ENCODE data around the gene BRPF3. TPM values are rescaled to one million over a fixed set of nuclear protein-coding genes. Genes with fewer than 3 reads are reported as not detected.

Gene BRPF3
- total and polyA plus RNA-seq, 10 of the 15 experiments (the other 5 are each of a cell fraction or from before 2014, with no cell fraction given): 2.3 to 16.1 (median 6.7) TPM

DNA sequence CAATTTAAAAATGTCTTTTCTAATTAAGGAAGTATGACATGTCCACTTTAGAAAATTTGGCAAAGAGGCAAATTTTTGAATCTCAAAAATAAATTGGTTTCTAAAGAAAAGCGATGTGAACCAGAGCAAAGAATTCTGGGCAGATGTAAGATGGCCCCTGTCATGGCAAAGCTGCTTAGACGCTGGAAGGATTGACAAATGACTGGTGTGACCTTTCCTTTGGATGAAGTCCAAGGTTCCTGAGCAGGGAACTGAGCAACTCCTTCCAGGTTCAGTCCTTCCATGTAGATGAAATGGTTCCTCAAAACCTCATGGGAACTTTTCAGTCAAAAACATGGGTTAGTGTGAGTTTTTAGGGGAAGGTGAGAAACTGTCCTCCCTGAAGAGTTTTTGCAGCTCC is 25.1 kb downstream of the BRPF3 start (continued):
- TF ChIP-seq CTCF (IDR thresholded peaks at IDR 0.05 in 2 of 3, conservative IDR thresholded peaks at IDR 0.05 in 1 of 3; ENCODE audit: control insufficient read depth in 2 of 3, extremely low read depth in 1 of 3, insufficient read depth in 1 of 3, low read depth in 3 of 3, low read length in 3 of 3) (no peak), MTA2 (IDR thresholded peaks at IDR 0.05; ENCODE audit: low read depth) (no peak)
- TF ChIP-seq, protein P1, sequence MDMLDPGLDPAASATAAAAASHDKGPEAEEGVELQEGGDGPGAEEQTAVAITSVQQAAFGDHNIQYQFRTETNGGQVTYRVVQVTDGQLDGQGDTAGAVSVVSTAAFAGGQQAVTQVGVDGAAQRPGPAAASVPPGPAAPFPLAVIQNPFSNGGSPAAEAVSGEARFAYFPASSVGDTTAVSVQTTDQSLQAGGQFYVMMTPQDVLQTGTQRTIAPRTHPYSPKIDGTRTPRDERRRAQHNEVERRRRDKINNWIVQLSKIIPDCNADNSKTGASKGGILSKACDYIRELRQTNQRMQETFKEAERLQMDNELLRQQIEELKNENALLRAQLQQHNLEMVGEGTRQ (IDR thresholded peaks at IDR 0.05; ENCODE audit: borderline replicate concordance, low read depth, low read length): no peak

DNA sequence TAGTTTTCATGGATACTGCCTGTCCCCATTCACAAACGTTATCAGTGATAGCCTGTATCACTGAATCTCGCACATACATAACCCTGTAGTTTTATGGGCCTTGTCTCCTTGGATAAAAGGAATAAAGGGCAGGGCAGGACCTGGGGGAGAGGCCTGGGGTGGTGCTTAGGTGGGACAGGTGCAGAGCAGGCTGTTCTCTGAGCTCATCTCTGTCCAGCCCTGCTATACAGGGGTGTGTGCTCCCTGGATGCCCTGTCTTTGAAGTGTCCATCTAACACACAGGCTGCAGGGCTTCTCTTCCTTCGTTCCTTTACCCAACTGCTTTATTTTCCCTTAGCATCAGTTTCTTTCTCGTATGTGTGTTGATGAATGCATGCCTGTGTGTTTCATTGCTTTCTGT is 26.4 kb downstream of the BRPF3 start:
- intact Hi-C loops (cut with micrococcal nuclease; ENCODE audit: unreplicated experiment): no loop called here
- H3K27ac ChIP-seq (ENCODE audit: control insufficient read depth, insufficient read depth): no peak overlapping the region

More for the DNA sequence above, 26.4 kb downstream of the BRPF3 start:
- no peaks in the 10 kb centered on the region for H3K27me3 ChIP-seq (replicated peaks in 1 of 2; ENCODE audit: control insufficient read depth in 2 of 2, insufficient read depth in 2 of 2, low read length in 1 of 2)
- WGBS (ENCODE audit: insufficient coverage, insufficient replicate concordance, low lambda C conversion rate, missing lambda C conversion rate): 85% methylated on average over 4 of the region's 4 CpGs
- no peak overlapping the region for H2AFZ ChIP-seq (ENCODE audit: control insufficient read depth, low read depth, low read length)
- no peaks in the 10 kb centered on the region for H4K20me1 ChIP-seq (ENCODE audit: control insufficient read depth, insufficient read depth)
- DNase-seq (ENCODE audit: low read depth, low spot score): no peak
- ChIA-PET POLR2A (no interaction called here), RAD21 (ENCODE audit: unreplicated experiment) (no interaction called here), CTCF (no interaction called here), SMC1A (ENCODE audit: uncharacterized antibody, unreplicated experiment) (no interaction called here)
- no TSS peak for BruUV-seq (replicated peaks)
- TF ChIP-seq JUND (IDR thresholded peaks at IDR 0.05; ENCODE audit: low read depth, low read length) (no peak), RAD21 (IDR thresholded peaks at IDR 0.05; ENCODE audit: insufficient read depth, low read depth, low read length) (no peak), NFYB (IDR thresholded peaks at IDR 0.05; ENCODE audit: insufficient read depth, low read depth, low read length) (no peak), BACH1 (IDR thresholded peaks at IDR 0.05; ENCODE audit: borderline replicate concordance) (no peak), PAX8 (IDR thresholded peaks at IDR 0.05) (no peak)
- no peak overlapping the region for H3K4me3 ChIP-seq
- no peak overlapping the region for H3K4me2 ChIP-seq (ENCODE audit: control insufficient read depth, insufficient read depth)
- H3K36me3 ChIP-seq (ENCODE audit: control insufficient read depth in 2 of 2, insufficient read depth in 2 of 2, low read length in 1 of 2): peaks cover 13 to 23% of the 10 kb centered on the region in 2 experiments
- no peak for ATAC-seq
- in situ Hi-C loops (cut with MboI): no loop called here
- H3K9me3 ChIP-seq (replicated peaks; ENCODE audit: control insufficient read depth, insufficient read depth, low read length): no peaks in the 10 kb centered on the region
- no peaks in the 10 kb centered on the region for H3K4me1 ChIP-seq (ENCODE audit: control insufficient read depth, insufficient read depth, low read length)
- H3K79me2 ChIP-seq (ENCODE audit: control insufficient read depth, insufficient read depth, low read length): no peaks in the 10 kb centered on the region
- no peak overlapping the region for H3K9ac ChIP-seq (ENCODE audit: control insufficient read depth, insufficient read depth, low read length)
- FAIRE-seq: no peak

Data from GM12878 (cell line).